GM18499 (cell line): ENCODE measurements around the gene PLCH2.

Source experiments
- ATAC-seq: cut with Tn5 transposase; IDR thresholded peaks from one replicate; pipeline ENCODE4 v1.9.1; 2021; ENCODE audit warnings: moderate number of reproducible peaks; ENCODE audit not compliant: insufficient read depth, unreplicated experiment

The PLCH2 gene

DNA sequence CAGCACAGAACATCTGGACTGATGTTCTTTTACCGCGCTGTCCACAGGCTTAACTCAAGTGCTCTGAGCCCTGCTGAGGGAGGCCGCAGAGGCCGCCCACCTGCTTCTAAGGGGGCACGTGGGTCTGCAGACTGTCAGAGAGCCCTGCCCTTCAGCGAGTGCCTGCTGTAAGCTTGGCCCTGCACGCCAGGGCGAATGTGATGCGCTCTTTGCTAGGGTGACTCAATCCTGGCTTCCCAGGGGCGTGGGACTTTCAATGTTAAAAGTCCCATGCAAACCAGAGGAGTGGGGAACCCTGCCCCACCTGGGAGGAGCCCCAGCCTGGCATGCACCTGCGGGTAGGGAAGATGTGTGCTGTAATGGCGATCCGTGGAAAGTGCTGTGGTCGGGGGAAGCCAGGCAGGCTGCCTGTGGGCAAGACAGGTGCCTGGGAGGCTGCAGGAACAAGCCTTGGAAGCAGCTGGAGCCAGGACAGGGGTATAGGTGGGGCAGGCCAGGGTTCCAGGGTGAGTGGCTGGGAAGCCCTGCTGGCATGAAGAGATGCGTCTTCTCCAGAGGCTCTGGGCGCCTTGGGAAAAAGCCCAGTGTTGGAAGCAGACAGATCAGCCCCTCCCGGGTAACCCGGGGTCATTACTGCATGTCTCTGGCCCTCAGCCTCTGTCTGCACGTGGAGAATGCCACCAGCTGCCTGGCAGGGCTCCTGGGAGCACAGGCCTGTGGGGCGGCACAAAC is 50.9 kb downstream of the PLCH2 start:
- peak; percentile 18 for ATAC-seq

DNA sequence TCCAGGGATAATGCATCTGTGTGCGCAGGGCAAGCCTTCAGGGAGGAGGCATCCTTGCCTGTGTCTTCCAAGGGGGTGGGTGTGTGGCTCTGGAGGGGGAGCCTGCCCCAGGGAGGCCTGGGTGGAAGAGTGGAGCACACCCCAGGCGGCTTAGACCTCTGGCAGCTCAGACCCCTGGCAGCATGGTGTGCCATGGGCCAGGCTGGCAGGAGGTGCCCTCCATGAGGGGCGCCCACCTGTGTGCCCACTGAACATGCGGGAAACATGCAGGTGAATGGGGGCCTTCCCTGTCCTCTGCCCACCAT is 51.4 kb downstream of the PLCH2 start:
- ATAC-seq, result no peak

GRCh38 chr1:2528016-2528415 is 51.9 kb downstream of the PLCH2 start:
- ATAC-seq, result no peak

- ATAC-seq, result no peak
These were observed 52.5 kb downstream of the PLCH2 start for GRCh38 chr1:2528611-2528965.

DNA sequence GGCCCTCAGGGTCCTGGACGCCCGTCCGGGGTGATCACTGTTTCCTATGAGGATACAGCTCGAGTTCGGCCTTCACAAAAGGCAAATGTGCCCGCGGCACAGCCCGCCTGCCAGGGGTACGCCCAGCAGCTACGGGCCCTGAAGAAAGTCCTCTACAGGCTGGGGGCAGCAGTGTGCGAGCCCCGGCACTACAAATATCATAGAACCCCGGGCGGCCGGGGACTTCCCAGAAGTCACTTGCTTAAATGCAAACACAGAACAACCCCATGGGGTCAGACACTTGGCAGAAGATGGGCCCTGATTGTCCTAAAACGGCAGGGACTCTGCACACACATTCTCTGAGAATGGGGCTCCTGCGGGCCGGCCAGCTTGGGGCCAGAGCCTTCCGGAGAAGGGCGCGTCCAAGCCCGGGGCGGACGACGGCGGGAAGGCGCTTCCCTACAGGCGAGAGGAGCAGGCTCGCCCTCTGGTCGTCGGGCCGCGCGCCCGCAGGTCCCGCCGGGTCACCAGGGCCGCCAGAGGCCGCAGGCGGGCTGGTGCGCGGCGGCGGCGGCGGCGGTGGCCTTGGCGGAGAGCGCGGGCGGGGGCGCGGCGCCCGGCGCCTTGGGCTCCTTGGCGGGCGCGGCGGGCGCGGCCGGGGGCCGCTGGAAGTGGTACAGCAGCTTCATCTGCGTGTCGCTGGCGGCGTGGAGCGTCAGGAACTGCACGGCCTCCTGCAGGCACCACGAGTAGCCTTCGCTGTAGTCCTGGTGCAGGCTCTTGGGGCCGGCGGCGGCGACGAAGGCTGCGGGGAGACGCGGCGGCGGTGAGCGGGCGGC is 53.1 kb downstream of the PLCH2 start:
- no peak for ATAC-seq

GRCh38 chr1:2529784-2530512 is 53.9 kb downstream of the PLCH2 start, which contains the start of gene HES5:
Gene HES5, minus strand, starts transcription at chr1:2530263. Its CDS starts 99 bp downstream, at chr1:2530164.
- ATAC-seq, result no peak

- ATAC-seq, result no peak
These were observed 54.6 kb downstream of the PLCH2 start for GRCh38 chr1:2530513-2531361.

DNA sequence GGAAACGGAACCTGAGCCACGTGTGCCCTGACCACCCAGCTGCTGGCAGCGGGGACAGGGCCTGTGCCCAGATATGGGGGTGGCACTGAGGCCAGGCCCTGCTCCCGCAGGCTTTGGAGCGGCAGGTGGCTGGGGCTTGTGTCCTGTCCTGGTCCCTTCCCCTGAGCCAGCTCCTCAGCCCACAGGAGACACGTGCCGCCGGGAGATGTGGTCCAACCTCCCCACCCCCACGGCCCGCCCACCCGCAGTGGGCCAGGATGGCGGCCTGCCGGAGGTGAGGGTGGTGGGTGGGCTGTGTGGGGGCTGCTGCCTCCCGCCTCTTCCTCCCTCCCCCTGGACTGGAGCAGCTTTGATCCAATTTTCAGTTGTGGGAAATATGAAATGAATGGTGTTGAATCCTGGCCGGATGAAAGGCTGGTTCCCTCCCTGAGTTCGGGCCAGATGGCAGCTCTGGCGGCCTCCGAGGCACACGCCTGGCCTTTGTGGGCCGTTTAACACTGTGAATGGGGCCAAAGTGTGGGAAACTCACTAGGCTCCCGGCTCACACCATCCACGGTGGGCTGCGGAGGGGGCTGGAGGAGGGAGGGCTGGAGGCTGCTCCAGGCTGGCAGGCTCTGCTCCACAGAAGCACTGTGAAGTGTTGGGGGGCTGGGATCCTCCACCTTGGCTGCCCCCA is 56.5 kb downstream of the PLCH2 start:
- ATAC-seq, result no peak

- no peak for ATAC-seq
These were observed 57.3 kb downstream of the PLCH2 start for GRCh38 chr1:2533365-2533764.

GRCh38 chr1:2534315-2534686 is 58.2 kb downstream of the PLCH2 start:
- no peak for ATAC-seq

DNA sequence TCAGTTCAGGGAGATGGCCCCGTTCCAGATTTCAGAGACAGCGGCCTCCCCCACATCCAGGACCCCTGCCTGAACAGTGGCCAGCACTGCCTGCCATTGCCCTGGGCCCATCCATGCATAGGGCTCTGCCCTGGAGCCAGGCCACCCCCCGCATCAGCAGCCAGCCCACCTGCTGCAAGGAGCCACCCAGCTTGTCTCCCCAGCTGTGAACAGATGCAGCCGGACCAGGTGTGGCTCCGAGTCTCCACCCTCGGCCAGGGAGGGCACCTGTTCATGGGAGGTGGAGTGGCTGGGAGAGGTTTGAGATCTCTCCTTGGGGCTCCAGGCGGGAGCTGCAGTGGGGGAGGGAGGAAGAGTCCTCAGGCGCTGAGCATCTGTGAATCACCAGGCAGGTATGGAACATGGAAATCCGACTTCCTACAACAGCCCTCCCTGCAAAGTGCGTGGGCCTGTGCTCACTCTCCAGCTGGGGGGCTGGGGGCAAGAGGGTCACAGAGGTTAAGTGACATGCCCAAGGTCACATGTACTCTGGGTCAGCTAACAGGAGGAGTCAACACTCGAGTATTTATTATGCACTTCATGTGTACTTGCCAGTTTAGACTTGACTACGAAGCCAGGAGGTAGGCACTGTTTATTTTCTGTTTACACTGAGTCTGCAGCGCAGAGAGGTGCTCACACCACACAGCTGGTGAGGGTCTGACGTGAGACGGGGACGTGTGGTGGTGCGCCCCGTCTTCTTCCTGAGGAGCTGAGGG is 58.8 kb downstream of the PLCH2 start:
- ATAC-seq, result no peak

GRCh38 chr1:2535455-2535854 is 59.4 kb downstream of the PLCH2 start:
- no peak for ATAC-seq

DNA sequence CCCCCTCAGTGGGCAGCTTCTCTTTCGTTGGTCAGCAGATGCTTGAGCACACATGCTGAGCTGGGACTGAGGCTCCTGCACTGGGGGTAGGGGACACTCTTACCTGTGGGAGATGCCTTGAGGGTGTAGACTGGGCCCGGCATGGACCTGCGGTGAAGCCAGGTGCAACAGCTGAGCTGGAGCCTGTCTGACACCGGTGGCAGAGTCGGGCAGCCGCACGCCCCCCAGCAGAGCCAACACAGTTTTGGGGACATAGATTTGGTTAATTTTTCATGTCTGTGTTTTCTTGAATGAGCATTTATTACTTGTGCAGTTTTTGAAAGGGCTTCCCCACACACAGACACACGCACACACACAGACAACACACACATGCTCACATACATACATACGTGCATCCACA is 59.9 kb downstream of the PLCH2 start:
- ATAC-seq, result no peak

DNA sequence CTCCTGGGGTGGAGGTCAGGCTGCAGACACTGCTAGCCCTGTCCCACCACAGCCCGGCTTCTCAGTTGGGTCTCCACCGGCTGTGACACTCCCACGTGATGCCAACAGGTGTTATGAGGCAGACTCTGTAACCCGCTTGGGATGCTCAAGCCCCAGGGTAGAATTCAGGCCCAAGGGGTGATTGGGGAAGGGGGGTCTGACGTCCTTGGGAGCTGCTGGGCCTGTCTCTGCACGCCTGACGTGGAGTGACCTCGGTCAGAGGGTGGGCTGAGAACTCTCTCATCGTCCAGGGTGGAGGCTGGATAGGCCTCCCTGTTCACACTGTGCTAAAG is 61.7 kb downstream of the PLCH2 start:
- no peak for ATAC-seq

DNA sequence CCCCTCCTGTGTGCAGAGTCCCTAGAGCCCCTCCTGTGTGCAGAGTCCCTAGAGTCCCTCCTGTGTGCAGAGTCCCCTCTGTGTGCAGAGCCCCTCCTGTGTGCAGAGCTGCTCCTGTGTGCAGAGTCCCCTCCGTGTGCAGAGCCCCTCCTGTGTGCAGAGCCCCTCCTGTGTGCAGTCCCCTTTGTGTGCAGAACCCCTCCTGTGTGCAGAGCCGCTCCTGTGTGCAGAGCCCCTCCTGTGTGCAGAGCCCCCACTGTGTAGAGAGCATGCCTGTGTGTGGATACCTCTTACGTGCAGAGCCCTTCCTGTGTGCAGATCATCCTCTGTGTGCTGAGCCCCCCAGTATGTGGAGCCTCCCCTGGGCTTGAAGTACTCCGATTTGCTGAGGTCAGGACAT is 62.3 kb downstream of the PLCH2 start:
- ATAC-seq, result no peak

DNA sequence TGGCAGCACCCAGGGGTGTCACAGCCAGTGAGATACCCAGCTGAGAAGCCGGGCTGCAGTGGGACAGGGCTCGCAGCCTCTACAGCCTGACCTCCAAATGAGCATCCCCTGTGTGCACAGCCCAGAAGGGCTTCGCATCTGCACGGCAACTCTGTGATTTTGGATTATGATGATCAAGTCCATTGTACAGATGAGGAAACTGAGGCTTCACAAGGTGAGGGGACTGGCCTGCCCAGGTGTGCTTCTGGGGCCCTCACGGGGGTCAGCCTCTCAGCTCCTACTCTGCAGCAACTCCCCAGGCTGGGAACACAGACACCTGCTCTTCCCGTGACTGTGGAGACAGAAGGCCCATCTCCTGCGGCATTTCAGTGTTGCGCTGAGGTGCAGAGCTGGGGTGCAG is 62.8 kb downstream of the PLCH2 start:
- no peak for ATAC-seq

DNA sequence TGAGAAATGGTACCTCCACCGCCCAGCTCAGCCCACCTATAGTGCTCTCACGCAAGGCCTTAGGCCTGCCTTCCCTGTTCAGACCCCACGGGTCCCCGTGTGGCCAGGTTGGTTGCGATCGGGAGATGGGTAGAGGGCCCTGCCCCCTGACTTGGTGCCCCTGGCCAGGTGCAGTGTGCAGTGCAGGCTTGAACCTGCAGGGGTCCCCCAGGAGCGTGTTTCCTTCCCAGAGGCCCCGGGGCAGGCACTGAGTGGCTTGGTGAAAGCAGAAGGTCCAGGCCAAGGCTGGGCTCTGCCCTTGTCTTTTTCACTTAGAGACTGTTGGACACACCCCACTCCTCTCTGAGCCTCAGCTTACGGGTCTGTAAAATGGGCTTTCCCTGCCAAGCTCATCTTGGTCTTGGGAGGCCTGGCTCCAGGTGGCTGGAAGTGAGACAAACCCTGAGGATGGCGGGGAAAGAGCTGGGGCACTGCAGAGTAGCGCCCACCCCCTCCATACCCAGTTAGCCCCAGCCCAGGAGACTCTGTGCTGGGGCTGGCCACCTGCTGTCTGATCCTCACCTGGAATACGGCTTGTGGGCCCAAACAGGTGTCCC is 63.3 kb downstream of the PLCH2 start:
- ATAC-seq, result no peak

GRCh38 chr1:2540816-2541492 is 64.9 kb downstream of the PLCH2 start:
- no peak for ATAC-seq
